GM23338 (cell line): ENCODE data around the gene RAPGEF4. TPM values are rescaled to one million over a fixed set of nuclear protein-coding genes. Genes with fewer than 3 reads are reported as not detected.

Experiments used
- ATAC-seq: fragments of 200-7000 bp; cut with Tn5 transposase; 3 replicates; pipeline ENCODE4 v1.9.1; 2020
- DNase-seq: peaks from one replicate; pipeline ENCODE4 v3.0.0-alpha.2; 2015; ENCODE audit warnings: low spot score
- H2AFZ ChIP-seq: fragments of 200-600 bp; sonication (generic); 2 replicates; pipeline ENCODE4 v1.8.0; 2016; ENCODE audit warnings: antibody characterized with exemption, mild to moderate bottlenecking, moderate library complexity
- H3F3A ChIP-seq: fragments of 200-600 bp; sonication (generic); replicated peaks from 2 replicates; pipeline ENCODE4 v1.8.0; 2017; ENCODE audit warnings: antibody characterized with exemption, mixed run types, low read depth
- H3K27ac ChIP-seq: fragments of 200-600 bp; sonication (generic); 2 replicates; pipeline ENCODE4 v1.6.1; 2016; ENCODE audit warnings: low read depth
- H3K27me3 ChIP-seq: fragments of 200-600 bp; sonication (generic); 2 replicates; pipeline ENCODE4 v1.8.0; 2016; ENCODE audit warnings: mild to moderate bottlenecking, mixed run types, moderate library complexity; ENCODE audit not compliant: insufficient read depth
- H3K36me3 ChIP-seq: fragments of 200-600 bp; sonication (generic); 2 replicates; pipeline ENCODE4 v1.8.0; 2016; ENCODE audit warnings: mild to moderate bottlenecking; ENCODE audit not compliant: insufficient read depth
- H3K4me1 ChIP-seq: fragments of 200-600 bp; sonication (generic); 2 replicates; pipeline ENCODE4 v1.8.0; 2016; ENCODE audit warnings: mild to moderate bottlenecking, moderate library complexity; ENCODE audit not compliant: insufficient read depth
- H3K4me2 ChIP-seq: fragments of 200-600 bp; sonication (generic); 2 replicates; pipeline ENCODE4 v1.7.1; 2017; ENCODE audit warnings: mixed run types
- H3K4me3 ChIP-seq: fragments of 200-600 bp; sonication (generic); 2 replicates; pipeline ENCODE4 v1.6.1; 2016; ENCODE audit warnings: mixed run types
- H3K79me2 ChIP-seq: fragments of 200-600 bp; sonication (generic); replicated peaks from 2 replicates; pipeline ENCODE4 v1.8.0; 2017; ENCODE audit warnings: mild to moderate bottlenecking; ENCODE audit not compliant: insufficient read depth
- H3K9me2 ChIP-seq: fragments of 200-600 bp; sonication (generic); 2 replicates; pipeline ENCODE4 v1.8.0; 2017; ENCODE audit not compliant: insufficient read depth
- H4K20me1 ChIP-seq: fragments of 200-600 bp; sonication (generic); replicated peaks from 2 replicates; pipeline ENCODE4 v1.8.0; 2017; ENCODE audit warnings: mild to moderate bottlenecking; ENCODE audit not compliant: insufficient read depth
- H3K27ac Mint-ChIP-seq: 2 replicates; pipeline ENCODE4 v1.8.0; 2020; ENCODE audit warnings: inconsistent platforms, mild to moderate bottlenecking, moderate library complexity, mixed read lengths
- H3K27me3 Mint-ChIP-seq: 3 replicates; pipeline ENCODE4 v1.8.0; 2022; ENCODE audit warnings: low read depth, mild to moderate bottlenecking, moderate library complexity, mixed read lengths, inconsistent platforms; ENCODE audit not compliant: insufficient read depth, poor library complexity
- H3K36me3 Mint-ChIP-seq: 3 replicates; pipeline ENCODE4 v1.8.0; 2021; ENCODE audit warnings: low read depth, mild to moderate bottlenecking, inconsistent platforms, moderate library complexity, mixed read lengths
- H3K4me1 Mint-ChIP-seq: 3 replicates; pipeline ENCODE4 v1.8.0; 2020; ENCODE audit warnings: mild to moderate bottlenecking, inconsistent platforms, mixed read lengths
- H3K4me3 Mint-ChIP-seq: 3 replicates; pipeline ENCODE4 v1.8.0; 2021; ENCODE audit warnings: moderate library complexity, mild to moderate bottlenecking, inconsistent platforms, mixed read lengths
- H3K9me3 Mint-ChIP-seq: 3 replicates; pipeline ENCODE4 v1.8.0; 2020; ENCODE audit warnings: moderate library complexity, mild to moderate bottlenecking, inconsistent platforms, mixed read lengths
- CREB1 ChIP-seq: fragments of 250-450 bp; sonication (Bioruptor Pico); IDR thresholded peaks from 2 replicates; pipeline ENCODE4 v1.5.0; 2020; ENCODE audit warnings: low read depth, mild to moderate bottlenecking, moderate library complexity
- CTCF ChIP-seq, 2 experiments: fragments of 200-600 bp in 1 of 2; sonication (generic) in 1 of 2; conservative IDR thresholded peaks; 2 replicates each; pipeline versions ENCODE4 v1.5.1 to v1.6.1; 2016 to 2017; ENCODE audit warnings: antibody characterized with exemption in 2 of 2, low read depth in 2 of 2, mild to moderate bottlenecking in 2 of 2, moderate library complexity in 1 of 2
- EZH2 ChIP-seq: fragments of 200-600 bp; sonication (generic); IDR thresholded peaks from one replicate; pipeline ENCODE4 v1.8.0; 2017; ENCODE audit warnings: antibody characterized with exemption, mild to moderate bottlenecking, low read depth; ENCODE audit not compliant: unreplicated experiment
- EZH2phosphoT487 ChIP-seq: fragments of 200-600 bp; sonication (generic); IDR thresholded peaks from one replicate; pipeline ENCODE4 v1.8.1; 2018; ENCODE audit warnings: antibody characterized with exemption; ENCODE audit not compliant: unreplicated experiment
- JUNB ChIP-seq: IDR thresholded peaks from one replicate; pipeline ENCODE4 v1.6.1; 2016; ENCODE audit warnings: antibody characterized with exemption; ENCODE audit not compliant: unreplicated experiment
- NANOG ChIP-seq: IDR thresholded peaks from 2 replicates; pipeline ENCODE4 v1.6.1; 2016; ENCODE audit warnings: antibody characterized with exemption, borderline replicate concordance
- POLR2AphosphoS5 ChIP-seq: IDR thresholded peaks from 2 replicates; pipeline ENCODE4 v1.6.1; 2016; ENCODE audit warnings: antibody characterized with exemption, low read depth
- REST ChIP-seq: IDR thresholded peaks from one replicate; pipeline ENCODE4 v1.6.1; 2018; ENCODE audit warnings: antibody characterized with exemption; ENCODE audit not compliant: unreplicated experiment
- STAT1 ChIP-seq: IDR thresholded peaks from one replicate; pipeline ENCODE4 v1.6.1; 2016; ENCODE audit warnings: antibody characterized with exemption; ENCODE audit not compliant: unreplicated experiment
- ZNF114 ChIP-seq: fragments of 250-450 bp; sonication (Bioruptor Pico); IDR thresholded peaks from 2 replicates; pipeline ENCODE4 v1.5.0; 2020; ENCODE audit warnings: mild to moderate bottlenecking, moderate library complexity
- ZNF331 ChIP-seq: fragments of 250-450 bp; sonication (Bioruptor Pico); IDR thresholded peaks from 2 replicates; pipeline ENCODE4 v1.5.0; 2020; ENCODE audit warnings: low read depth, mild to moderate bottlenecking, moderate library complexity
- ZNF462 ChIP-seq: fragments of 250-450 bp; sonication (Bioruptor Pico); IDR thresholded peaks from 2 replicates; pipeline ENCODE4 v1.5.0; 2020; ENCODE audit warnings: mild to moderate bottlenecking, moderate library complexity
- polyA plus RNA-seq: library from polyadenylated mRNA; unstranded; fragments of >200 nt; fragmentation: Nextera tagmentation; extraction: Ambion mirVana; gene quantifications from 2 replicates; pipeline ENCODE4 v1.2.1, GENCODE V29; 2016
- total RNA-seq: library from RNA; depleted of rRNA; stranded (reverse); fragments of >200 nt; shearing (Covaris generic); gene quantifications from 2 replicates; pipeline ENCODE4 v1.2.3, GENCODE V29; 2014
- TF ChIP-seq, protein P1 (sequence below): IDR thresholded peaks from 2 replicates; pipeline ENCODE4 v1.6.1; 2016; ENCODE audit warnings: antibody characterized with exemption

The RAPGEF4 gene
- total and polyA plus RNA-seq, 2 experiments from 2014 or later, result 1.7 to 4.7 TPM

- H3K4me3 ChIP-seq, result no peak overlapping the region
- Mint-ChIP-seq H3K27ac (no peak overlapping the region), H3K27me3 (no peaks in the 10 kb centered on the region), H3K4me3 (no peak overlapping the region), H3K36me3 (no peaks in the 10 kb centered on the region), H3K9me3 (no peaks in the 10 kb centered on the region), H3K4me1 (peaks cover 24% of the 10 kb centered on the region)
- no peaks in the 10 kb centered on the region for H3F3A ChIP-seq
- peaks cover 17% of the 10 kb centered on the region for H3K4me1 ChIP-seq
- H3K27me3 ChIP-seq, result no peaks in the 10 kb centered on the region
- no peak for TF ChIP-seq CREB1 (CRISPR knock-in tag)
- no peak for TF ChIP-seq STAT1
- TF ChIP-seq ZNF331, result no peak
- no peak for TF ChIP-seq REST
- no peak for TF ChIP-seq CTCF (conservative IDR thresholded peaks at IDR 0.05; ENCODE audit: low read depth in 2 of 2)
- TF ChIP-seq, protein P1, sequence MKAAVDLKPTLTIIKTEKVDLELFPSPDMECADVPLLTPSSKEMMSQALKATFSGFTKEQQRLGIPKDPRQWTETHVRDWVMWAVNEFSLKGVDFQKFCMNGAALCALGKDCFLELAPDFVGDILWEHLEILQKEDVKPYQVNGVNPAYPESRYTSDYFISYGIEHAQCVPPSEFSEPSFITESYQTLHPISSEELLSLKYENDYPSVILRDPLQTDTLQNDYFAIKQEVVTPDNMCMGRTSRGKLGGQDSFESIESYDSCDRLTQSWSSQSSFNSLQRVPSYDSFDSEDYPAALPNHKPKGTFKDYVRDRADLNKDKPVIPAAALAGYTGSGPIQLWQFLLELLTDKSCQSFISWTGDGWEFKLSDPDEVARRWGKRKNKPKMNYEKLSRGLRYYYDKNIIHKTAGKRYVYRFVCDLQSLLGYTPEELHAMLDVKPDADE, result no peak
- TF ChIP-seq ZNF114 (CRISPR knock-in tag), result no peak
- TF ChIP-seq NANOG, result no peak
- TF ChIP-seq EZH2phosphoT487, result no peak
- TF ChIP-seq POLR2AphosphoS5, result no peak
- no peak for TF ChIP-seq JUNB
- no peak for TF ChIP-seq ZNF462
- TF ChIP-seq EZH2, result no peak
- H3K79me2 ChIP-seq, result no peaks in the 10 kb centered on the region
- DNase-seq (no peak), ATAC-seq (no peak)
- H3K9me2 ChIP-seq, result no peaks in the 10 kb centered on the region
- H2AFZ ChIP-seq, result no peak overlapping the region
- H3K4me2 ChIP-seq, result no peak overlapping the region
- H3K36me3 ChIP-seq, result no peaks in the 10 kb centered on the region
- no peaks in the 10 kb centered on the region for H4K20me1 ChIP-seq
- H3K27ac ChIP-seq, result no peak overlapping the region
These were observed 213.9 kb downstream of the RAPGEF4 start for GRCh38 chr2:172949522-172949921.
